HUDEP-2 (cell line): ENCODE data around the gene GNGT1.

Experiments
- DNase-seq, 76 experiments: peaks; one replicate each; lab custom pipeline; 2025; ENCODE audit not compliant: unreplicated experiment in 76 of 76; lab: John Stamatoyannopoulos, UW

The GNGT1 gene

GRCh38 chr7:93906267-93906666 is at the start of gene GNGT1:
GNGT1 (plus strand) TSS chr7:93906567; CDS start chr7:93906747, 180 bp downstream.
- no peak for DNase-seq

GRCh38 chr7:93858857-93859256 is 47.5 kb upstream of the GNGT1 start:
- DNase-seq: no peak

- no peak for DNase-seq
Observed at GRCh38 chr7:93860261-93860660, 46.1 kb upstream of the GNGT1 start.

GRCh38 chr7:93861325-93861949 is 44.9 kb upstream of the GNGT1 start:
- DNase-seq: no peak

- no peak for DNase-seq
Observed at GRCh38 chr7:93862651-93863050, 43.7 kb upstream of the GNGT1 start.

GRCh38 chr7:93866886-93867285 is 39.5 kb upstream of the GNGT1 start:
- DNase-seq: no peak

GRCh38 chr7:93873998-93874574 is 32.3 kb upstream of the GNGT1 start:
- DNase-seq: no peak

GRCh38 chr7:93877742-93878141 is 28.6 kb upstream of the GNGT1 start:
- DNase-seq: no peak

- no peak for DNase-seq
Observed at GRCh38 chr7:93879356-93879755, 27.0 kb upstream of the GNGT1 start.

- no peak for DNase-seq
Observed at GRCh38 chr7:93882468-93882867, 23.9 kb upstream of the GNGT1 start.

GRCh38 chr7:93883078-93883916 is 23.1 kb upstream of the GNGT1 start:
- no peak for DNase-seq

- DNase-seq: no peak
Observed at GRCh38 chr7:93883917-93884345, 22.4 kb upstream of the GNGT1 start.

GRCh38 chr7:93884541-93884940 is 21.8 kb upstream of the GNGT1 start:
- DNase-seq: no peak

- DNase-seq: no peak
Observed at GRCh38 chr7:93889261-93889660, 17.1 kb upstream of the GNGT1 start.

- DNase-seq: no peak
Observed at GRCh38 chr7:93890041-93890463, 16.3 kb upstream of the GNGT1 start.

GRCh38 chr7:93890464-93891068 is 15.8 kb upstream of the GNGT1 start, which contains the start of gene TFPI2:
TFPI2 (minus strand) TSS chr7:93890753; CDS start chr7:93890678, 75 bp downstream.
- no peak for DNase-seq

- DNase-seq: no peak
Observed at GRCh38 chr7:93894426-93894825, 11.9 kb upstream of the GNGT1 start.

- DNase-seq: peak in 34 of 76 experiments; percentile 1 to 76 (median 28)
Observed at GRCh38 chr7:93894966-93895640, 11.3 kb upstream of the GNGT1 start.

GRCh38 chr7:93895859-93896600 is 10.3 kb upstream of the GNGT1 start:
- no peak for DNase-seq

GRCh38 chr7:93897680-93898079 is 8.7 kb upstream of the GNGT1 start:
- no peak for DNase-seq
